Esophagus squamous epithelium (tissue), 4 donors: ENCODE data around the gene RIT2.

ENCODE experiments used
- CTCF ChIP-seq, 6 experiments: fragments of 450-650 bp in 4 of 6; fragments of 200-600 bp in 2 of 6; sonication (generic) in 2 of 6; IDR thresholded peaks; one replicate each; pipeline ENCODE4 v1.5.1; 2016 to 2019; ENCODE audit warnings: antibody characterized with exemption in 6 of 6, mild to moderate bottlenecking in 4 of 6, moderate library complexity in 4 of 6
- POLR2A ChIP-seq, 4 donors: fragments of 450-650 bp; IDR thresholded peaks; one replicate each; pipeline ENCODE4 v1.6.1; 2017; ENCODE audit warnings: antibody characterized with exemption in 4 of 4, mild to moderate bottlenecking in 4 of 4, moderate library complexity in 3 of 4

DNA sequence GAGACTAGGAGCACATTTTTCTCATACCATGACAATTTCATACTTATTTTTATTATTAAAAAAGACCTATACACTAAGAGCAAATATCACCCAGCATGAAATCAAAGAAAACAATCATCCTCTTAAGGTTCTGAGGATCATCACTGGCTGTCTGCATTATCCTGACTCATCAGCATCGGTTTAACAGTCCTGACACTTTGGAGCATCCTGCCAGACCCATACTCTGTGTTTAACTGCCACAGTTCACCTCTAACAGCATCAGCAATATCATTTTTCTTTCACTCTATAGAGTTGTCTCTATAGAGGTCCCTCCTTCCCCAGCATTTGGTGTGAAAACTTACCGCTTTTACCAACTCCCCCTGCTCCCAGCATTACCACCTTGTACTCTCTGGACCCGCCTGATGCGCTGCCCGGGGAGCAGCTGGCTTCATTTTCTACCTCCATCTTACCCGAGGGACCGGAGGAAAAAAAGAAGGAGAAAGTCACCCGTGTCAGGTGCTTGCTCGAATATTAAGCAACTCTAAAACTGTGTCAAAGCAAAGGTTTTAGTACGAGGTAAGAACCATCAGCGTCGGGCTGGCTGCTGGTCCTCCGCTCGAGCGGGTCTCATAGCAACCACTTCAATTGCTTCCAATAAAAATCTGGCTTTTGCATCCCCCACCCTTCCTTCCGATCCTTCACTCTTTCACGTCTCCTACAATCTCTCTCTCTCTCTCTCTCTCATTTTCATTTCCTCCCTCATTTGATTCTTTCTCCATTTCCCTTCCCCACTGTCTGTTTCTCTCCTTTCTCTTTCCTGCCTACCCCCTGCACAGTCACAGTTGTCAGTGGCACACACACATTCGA, at the start of gene RIT2:
- TF ChIP-seq CTCF (IDR thresholded peaks at IDR 0.05), result no peak
- TF ChIP-seq POLR2A (IDR thresholded peaks at IDR 0.05), result no peak
